CD4-positive, alpha-beta T cell treated with Interleukin-4 for 4 hours (primary cell): ENCODE results near the gene DIP2B.

Experiments
- DNase-seq: peaks from one replicate; pipeline ENCODE4 v3.0.0-alpha.2; 2020

Gene DIP2B

GRCh38 chr12:50614167-50614759 is 109.5 kb downstream of the DIP2B start:
- no peak for DNase-seq

DNA sequence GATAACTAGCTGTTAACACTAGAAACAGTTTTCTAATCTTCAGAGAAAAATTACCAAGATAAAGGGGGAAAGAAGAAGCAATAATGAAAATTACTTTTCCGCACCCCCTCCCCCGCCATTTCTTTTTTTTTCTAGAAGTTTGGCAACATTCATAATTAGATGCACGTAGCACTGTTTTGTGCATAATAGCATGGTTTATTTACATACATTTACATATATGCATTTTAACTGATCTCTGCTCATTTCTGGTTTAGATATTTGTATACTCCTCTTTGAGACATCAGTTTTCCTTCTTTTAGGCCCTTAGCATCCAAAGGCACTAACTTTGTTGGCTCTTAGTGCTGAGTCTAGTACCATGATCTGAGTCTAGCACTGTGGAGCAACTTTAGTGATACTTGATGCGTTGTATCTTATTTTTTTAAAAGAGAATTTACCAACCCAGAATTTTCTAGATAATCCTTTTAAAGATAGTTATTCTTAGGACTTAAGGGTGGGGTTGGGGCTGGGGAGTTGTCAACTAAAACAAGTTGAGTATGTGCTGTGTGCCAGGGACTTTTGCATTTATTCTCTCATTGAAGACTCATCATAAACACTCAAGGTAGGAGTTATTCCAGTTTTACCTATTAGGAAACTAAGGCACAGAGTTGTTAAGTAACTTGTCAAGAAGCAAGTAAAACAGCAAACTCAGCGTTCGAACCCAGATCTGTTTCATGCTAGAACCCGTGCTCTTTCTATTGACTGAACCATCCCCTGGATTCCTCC is 110.5 kb downstream of the DIP2B start:
- no peak for DNase-seq

DNA sequence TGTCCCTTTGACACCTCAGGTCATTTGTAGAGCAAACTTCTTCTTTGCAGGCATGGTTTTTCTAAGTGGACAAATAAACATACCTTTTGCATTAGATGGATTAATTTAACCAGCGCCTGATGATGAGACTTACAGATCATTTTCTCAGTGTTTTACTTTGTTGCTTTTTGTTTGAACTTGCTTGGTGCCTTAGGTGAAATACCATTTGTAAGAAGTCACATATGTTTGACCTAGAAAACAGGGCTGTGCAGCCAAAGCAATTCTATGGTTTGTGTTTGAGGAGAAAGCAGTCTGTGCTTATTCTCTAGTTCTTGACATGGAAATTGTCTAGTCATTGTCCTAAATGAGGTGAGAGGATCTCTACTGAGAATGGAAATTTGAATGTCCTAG is 111.1 kb downstream of the DIP2B start:
- no peak for DNase-seq

DNA sequence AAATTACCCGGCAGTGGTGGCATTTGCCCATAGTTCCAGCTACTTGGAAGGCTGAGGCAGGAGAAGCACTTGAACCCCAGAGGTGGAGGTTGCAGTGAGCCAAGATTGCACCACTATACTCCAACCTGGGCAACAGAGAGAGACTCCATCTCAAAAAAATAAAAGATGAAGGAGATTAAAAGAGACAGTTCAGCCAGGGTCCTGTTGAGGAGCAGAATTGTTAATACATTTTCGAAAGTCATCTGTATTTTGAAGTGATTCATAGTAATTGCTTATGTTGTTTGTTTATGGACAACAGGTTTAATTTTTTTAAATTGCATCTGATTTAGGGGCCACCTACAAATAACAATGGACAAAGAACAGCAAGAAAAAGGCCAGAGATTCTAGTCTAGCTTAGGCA is 112.9 kb downstream of the DIP2B start:
- DNase-seq, result no peak

GRCh38 chr12:50618864-50619609 is 114.3 kb downstream of the DIP2B start:
- no peak for DNase-seq

DNA sequence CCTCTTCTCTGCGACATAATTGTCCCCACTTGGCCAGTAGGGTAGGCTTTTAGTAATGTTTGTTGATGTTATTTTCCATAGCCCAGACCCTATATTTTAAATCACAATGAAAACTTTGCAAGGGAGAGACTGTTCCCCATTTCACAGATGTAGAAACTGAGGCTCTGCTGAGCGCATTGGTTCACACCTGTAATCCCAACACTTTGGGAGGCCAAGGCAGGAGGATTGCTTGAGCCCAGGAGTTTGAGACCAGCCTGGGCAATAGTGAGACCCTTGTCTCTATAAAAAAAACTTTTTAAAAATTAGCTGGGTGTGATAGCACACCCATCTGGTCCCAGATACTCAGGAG is 114.8 kb downstream of the DIP2B start:
- DNase-seq, result no peak

GRCh38 chr12:50620109-50620977 is 115.6 kb downstream of the DIP2B start:
- no peak for DNase-seq

GRCh38 chr12:50620978-50621360 is 116.2 kb downstream of the DIP2B start:
- no peak for DNase-seq

DNA sequence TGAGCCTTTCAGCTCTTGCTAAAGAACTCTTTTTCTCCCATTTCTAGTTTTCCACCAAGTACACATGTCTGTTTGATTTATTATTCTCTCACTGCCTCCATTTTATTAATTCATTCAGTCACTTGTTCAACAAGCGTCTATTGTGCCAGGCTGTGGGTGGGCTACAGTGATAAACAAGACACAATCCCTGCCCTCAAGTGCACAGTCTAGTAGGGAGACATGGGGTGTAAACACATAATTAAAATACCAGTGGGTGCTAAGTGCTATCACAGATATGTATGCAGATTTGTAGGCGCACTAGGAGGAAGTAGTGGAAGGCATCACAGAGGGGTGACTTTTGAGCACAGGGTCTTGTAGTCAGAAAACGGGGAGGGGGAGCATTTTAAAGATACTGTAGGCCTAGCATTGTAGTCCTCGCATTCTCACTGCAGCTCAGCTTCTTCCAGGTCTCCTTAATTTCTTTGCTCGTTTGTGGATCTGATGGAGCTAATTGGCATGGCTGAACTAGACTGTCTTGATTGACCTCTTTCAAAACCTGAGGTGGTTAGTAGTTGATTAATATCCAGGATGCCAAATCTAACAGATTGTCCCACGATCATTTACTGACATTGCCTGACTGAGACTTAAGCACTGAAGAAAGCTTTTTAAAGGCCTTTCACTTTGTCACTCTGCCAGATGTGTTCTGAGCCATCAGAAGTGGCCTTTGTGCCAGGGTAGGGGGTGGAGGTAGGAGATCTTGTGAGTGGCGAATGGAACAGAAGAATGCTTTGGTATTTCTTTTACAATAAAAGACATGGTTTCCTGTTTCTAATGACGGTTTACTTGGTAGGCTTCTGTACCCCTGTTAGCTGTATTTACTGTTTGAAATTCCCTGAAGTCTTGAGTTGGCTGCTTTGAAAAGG is 116.9 kb downstream of the DIP2B start:
- no peak for DNase-seq

- peak; percentile 15 for DNase-seq
These were observed 120.5 kb downstream of the DIP2B start for GRCh38 chr12:50625029-50625925.

DNA sequence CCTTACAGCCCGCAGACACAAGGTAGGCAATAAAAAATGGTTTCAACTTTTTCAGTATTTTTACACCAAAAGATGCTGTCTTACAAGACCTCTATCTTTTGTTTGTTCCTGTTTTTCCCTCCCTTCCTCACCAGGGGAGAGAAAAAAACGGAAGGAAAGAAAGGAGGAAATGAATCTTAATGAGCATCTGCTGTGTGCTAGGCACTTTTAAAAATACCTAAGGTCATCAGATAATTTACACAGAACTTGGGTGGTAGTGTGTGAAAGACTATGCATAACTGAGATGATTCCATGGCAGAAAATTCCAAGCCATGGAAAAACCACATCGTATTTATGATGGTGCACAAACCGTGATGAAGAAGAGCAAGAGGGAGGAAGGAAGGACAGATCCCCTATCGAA is 121.2 kb downstream of the DIP2B start:
- DNase-seq, result no peak

- DNase-seq, result no peak
These were observed 122.7 kb downstream of the DIP2B start for GRCh38 chr12:50627491-50627890.

DNA sequence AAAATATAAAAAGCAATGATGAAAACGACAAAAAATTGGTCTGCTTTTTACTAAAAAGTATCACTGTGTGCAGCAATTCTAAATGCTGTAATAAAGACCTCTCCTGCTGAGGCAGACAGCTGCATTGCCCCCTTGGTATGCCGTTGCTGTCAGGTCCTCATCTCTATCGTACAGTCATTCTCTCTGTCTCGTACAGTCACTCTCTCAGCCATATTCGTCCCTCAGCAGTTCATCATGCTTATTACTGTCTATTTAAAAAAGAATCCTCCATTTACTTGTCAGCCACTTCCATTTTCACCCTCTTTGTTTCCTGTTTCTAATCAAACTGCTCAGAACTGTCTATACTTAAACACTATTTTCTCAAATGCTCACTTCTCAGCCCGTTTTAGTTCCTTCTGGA is 123.6 kb downstream of the DIP2B start:
- no peak for DNase-seq

DNA sequence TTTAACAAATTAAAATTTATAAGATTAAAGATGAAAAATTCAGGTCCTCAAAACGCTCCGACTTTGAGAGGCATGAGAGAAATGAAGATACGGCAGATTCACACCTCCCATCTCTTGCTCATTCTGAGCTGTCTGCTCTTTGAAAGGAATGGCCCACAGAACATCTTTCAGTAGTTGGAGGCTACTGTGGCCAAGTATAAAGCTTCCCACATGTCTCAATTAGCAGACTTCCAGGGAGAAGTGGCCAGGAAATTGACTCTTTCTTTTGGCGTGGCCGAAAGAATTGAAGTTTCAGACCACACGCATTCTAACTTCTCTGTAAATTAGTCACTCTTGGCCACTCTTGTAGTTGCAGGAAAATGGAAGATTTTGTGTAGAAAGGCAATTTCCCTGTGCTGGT is 129.2 kb downstream of the DIP2B start:
- no peak for DNase-seq

- DNase-seq, result no peak
These were observed 129.6 kb downstream of the DIP2B start for GRCh38 chr12:50634379-50634778.

DNA sequence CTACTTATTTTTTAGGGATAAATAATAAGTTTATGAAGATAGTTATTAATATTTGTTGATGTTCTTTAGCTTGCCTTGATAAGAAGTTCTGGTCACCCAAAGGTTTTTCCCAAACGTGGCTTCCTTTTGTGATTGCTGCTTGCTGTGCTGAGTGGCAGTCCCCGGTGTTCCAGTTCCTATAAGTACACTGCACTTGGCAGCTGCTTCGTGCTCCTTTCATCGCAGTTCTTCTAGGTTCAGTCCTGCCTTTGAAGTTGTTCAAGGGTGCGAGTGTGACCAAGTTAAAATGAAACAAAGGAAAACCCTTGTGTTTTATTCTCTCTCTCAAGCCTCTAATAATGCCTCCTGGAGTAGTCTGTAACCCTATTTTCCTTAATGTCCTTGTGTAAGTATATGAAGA is 130.6 kb downstream of the DIP2B start:
- DNase-seq, result no peak

DNA sequence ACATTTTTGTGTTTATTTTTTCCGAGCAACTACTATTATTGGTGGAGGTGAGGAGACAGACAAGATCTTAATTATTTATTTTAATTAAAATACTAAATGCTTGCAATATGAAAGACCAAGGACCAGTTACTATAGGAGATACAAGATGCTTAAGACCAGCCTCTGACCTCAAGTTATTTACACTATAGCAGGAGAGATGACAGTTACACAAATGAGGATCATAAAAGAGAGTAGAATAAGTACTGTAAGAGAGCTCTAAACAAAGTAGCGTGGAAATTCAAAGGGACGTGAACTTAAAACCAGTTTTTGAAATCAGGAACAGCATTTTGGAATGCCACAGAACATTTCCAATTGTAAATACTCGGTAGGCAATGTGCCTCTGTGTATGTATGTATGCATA is 131.1 kb downstream of the DIP2B start:
- no peak for DNase-seq

DNA sequence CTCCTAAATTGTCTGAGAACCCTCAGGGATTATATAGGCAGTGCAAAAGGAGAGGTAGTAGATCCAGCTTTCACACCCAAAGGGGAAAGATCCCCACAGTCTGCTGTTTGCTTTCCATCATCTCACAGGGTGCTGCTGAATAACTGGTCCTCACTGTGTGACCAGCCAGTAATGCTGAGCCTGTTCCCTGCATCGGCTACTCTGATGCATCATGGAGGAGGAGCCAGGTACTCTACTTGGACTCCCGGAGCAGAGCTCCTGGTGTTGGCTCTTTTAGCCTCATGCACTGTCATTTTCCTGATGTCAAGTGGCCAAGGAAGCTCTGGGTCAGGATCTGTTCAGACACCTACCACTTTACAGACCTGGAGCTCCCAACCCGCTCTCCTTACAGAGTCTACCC is 131.7 kb downstream of the DIP2B start:
- no peak for DNase-seq

GRCh38 chr12:50637870-50638481 is 133.2 kb downstream of the DIP2B start:
- peak; percentile 63 for DNase-seq

DNA sequence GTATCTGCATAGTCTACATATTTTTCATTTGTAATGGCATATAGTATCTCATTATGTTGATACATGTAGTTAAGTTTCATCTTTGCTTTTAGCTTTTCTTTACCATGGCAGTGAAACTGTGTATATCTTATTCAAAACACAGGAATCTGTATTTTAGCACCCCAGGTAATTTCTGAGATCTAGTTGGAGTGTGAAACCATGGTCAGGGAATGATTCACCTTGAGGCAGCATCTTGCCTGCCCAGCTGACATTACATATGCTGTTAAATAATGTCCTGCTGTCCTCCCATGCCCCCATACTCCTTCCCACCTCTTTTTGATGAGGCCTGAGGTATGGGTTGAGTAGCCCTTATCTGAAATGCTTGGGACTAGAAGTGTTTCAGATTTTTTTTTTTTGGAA is 133.7 kb downstream of the DIP2B start:
- no peak for DNase-seq

GRCh38 chr12:50639721-50640120 is 134.9 kb downstream of the DIP2B start:
- DNase-seq, result no peak
